ENCODE data around the gene ZNF765. TPM values are rescaled to one million over a fixed set of nuclear protein-coding genes. Genes with fewer than 3 reads are reported as not detected.

Gene ZNF765
- total RNA-seq, 1 experiment from 2014 or later: 23.6 TPM

GRCh38 chr19:53365134-53365898 is 29.6 kb upstream of the ZNF765 start, which contains the start of gene ZNF525 (continued):
- TF ChIP-seq CBFB (CRISPR knock-in tag; IDR thresholded peaks at IDR 0.05; ENCODE audit: low read depth) (no peak), SMAD4 (CRISPR knock-in tag; IDR thresholded peaks at IDR 0.05) (no peak), ZMAT4 (CRISPR knock-in tag; IDR thresholded peaks at IDR 0.05) (no peak), EMX1 (CRISPR knock-in tag; IDR thresholded peaks at IDR 0.05) (no peak), MYBL2 (CRISPR knock-in tag; IDR thresholded peaks at IDR 0.05) (no peak), ESRRA (CRISPR knock-in tag; IDR thresholded peaks at IDR 0.05; ENCODE audit: borderline replicate concordance) (no peak)
- TF ChIP-seq, protein P1, sequence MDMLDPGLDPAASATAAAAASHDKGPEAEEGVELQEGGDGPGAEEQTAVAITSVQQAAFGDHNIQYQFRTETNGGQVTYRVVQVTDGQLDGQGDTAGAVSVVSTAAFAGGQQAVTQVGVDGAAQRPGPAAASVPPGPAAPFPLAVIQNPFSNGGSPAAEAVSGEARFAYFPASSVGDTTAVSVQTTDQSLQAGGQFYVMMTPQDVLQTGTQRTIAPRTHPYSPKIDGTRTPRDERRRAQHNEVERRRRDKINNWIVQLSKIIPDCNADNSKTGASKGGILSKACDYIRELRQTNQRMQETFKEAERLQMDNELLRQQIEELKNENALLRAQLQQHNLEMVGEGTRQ (CRISPR knock-in tag; IDR thresholded peaks at IDR 0.05): no peak

- Mint-ChIP-seq H3K9me3 (no peaks in the 10 kb centered on the region), H3K4me1 (peaks cover 53% of the 10 kb centered on the region), H3K4me3 (peak overlapping the region; percentile 93), H3K27me3 (ENCODE audit: low read depth) (peaks cover 16% of the 10 kb centered on the region; the same call in 1 of the 2 replicates), H3K27ac (peak overlapping the region; percentile 72), H3K36me3 (peaks cover 3% of the 10 kb centered on the region)
- TF ChIP-seq SMAD3 (CRISPR knock-in tag; IDR thresholded peaks at IDR 0.05; ENCODE audit: borderline replicate concordance) (no peak), JAZF1 (CRISPR knock-in tag; IDR thresholded peaks at IDR 0.05) (no peak), ZNF396 (CRISPR knock-in tag; IDR thresholded peaks at IDR 0.05; ENCODE audit: borderline replicate concordance) (no peak), FOXJ3 (CRISPR knock-in tag; IDR thresholded peaks at IDR 0.05; ENCODE audit: borderline replicate concordance) (no peak), GRHL2 (CRISPR knock-in tag; IDR thresholded peaks at IDR 0.05; ENCODE audit: insufficient replicate concordance, severe bottlenecking) (no peak), NFYB (CRISPR knock-in tag; conservative IDR thresholded peaks at IDR 0.05; ENCODE audit: low read depth) (no peak)
- TF ChIP-seq, protein P2, sequence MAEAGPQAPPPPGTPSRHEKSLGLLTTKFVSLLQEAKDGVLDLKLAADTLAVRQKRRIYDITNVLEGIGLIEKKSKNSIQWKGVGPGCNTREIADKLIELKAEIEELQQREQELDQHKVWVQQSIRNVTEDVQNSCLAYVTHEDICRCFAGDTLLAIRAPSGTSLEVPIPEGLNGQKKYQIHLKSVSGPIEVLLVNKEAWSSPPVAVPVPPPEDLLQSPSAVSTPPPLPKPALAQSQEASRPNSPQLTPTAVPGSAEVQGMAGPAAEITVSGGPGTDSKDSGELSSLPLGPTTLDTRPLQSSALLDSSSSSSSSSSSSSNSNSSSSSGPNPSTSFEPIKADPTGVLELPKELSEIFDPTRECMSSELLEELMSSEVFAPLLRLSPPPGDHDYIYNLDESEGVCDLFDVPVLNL (CRISPR knock-in tag; IDR thresholded peaks at IDR 0.05; ENCODE audit: borderline replicate concordance, low read depth): no peak
- ChIA-PET CTCF (interaction anchor here (1.0 to 2.1 kb wide), 5 partner anchors 28 to 170 kb away, joined by 3 to 11 read pairs (median 7); partner anchors contain the start of gene ZNF765), POLR2A (interaction anchor here (0.6 to 1.1 kb wide), 2 partner anchors 29 to 33 kb away, joined by 3 to 5 read pairs; partner anchors contain the start of gene ZNF765)
- DNase-seq (ENCODE audit: low spot score) (peak; percentile 42), ATAC-seq (peak; percentile 40)
These were observed 29.0 kb upstream of the ZNF765 start for GRCh38 chr19:53365899-53366493.

DNA sequence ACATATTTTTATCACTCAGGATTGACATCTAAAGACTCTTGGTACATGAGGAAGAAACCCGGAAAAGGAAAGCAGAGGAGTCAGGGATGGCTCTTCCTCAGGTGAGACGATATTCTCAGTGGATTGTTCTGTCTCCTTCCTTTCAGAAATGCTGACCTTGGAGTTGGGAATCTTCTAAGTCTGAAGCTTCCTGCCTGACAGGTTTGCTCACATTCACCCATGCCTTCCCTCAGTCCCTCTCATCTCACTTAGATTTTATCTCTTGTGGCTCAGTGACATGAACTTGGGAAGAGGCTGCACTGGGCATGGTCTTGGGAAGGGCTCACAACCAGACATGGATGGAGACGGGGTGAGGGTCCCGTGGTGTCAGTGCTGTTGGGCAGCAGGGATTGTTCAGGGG is 22.8 kb upstream of the ZNF765 start:
- ATAC-seq (no peak), DNase-seq (ENCODE audit: low spot score) (no peak)
- peak overlapping the region; percentile 61 for H3K27ac Mint-ChIP-seq
- H3K4me1 Mint-ChIP-seq: peaks cover 77% of the 10 kb centered on the region
- peaks cover 45% of the 10 kb centered on the region for H3K36me3 Mint-ChIP-seq
- H3K27me3 Mint-ChIP-seq (ENCODE audit: low read depth): no peaks in the 10 kb centered on the region
- ChIA-PET CTCF (no interaction called here), POLR2A (no interaction called here)
- no peaks in the 10 kb centered on the region for H3K9me3 Mint-ChIP-seq
- H3K4me3 Mint-ChIP-seq: no peak overlapping the region
- TF ChIP-seq TP53 (CRISPR knock-in tag; IDR thresholded peaks at IDR 0.05) (no peak), NFYB (CRISPR knock-in tag; conservative IDR thresholded peaks at IDR 0.05; ENCODE audit: low read depth) (no peak), ZNF121 (CRISPR knock-in tag; IDR thresholded peaks at IDR 0.05) (no peak), ZBTB21 (CRISPR knock-in tag; IDR thresholded peaks at IDR 0.05; ENCODE audit: borderline replicate concordance) (no peak), JAZF1 (CRISPR knock-in tag; IDR thresholded peaks at IDR 0.05) (no peak), PRRX2 (CRISPR knock-in tag; IDR thresholded peaks at IDR 0.05) (no peak)
- TF ChIP-seq, protein P3, sequence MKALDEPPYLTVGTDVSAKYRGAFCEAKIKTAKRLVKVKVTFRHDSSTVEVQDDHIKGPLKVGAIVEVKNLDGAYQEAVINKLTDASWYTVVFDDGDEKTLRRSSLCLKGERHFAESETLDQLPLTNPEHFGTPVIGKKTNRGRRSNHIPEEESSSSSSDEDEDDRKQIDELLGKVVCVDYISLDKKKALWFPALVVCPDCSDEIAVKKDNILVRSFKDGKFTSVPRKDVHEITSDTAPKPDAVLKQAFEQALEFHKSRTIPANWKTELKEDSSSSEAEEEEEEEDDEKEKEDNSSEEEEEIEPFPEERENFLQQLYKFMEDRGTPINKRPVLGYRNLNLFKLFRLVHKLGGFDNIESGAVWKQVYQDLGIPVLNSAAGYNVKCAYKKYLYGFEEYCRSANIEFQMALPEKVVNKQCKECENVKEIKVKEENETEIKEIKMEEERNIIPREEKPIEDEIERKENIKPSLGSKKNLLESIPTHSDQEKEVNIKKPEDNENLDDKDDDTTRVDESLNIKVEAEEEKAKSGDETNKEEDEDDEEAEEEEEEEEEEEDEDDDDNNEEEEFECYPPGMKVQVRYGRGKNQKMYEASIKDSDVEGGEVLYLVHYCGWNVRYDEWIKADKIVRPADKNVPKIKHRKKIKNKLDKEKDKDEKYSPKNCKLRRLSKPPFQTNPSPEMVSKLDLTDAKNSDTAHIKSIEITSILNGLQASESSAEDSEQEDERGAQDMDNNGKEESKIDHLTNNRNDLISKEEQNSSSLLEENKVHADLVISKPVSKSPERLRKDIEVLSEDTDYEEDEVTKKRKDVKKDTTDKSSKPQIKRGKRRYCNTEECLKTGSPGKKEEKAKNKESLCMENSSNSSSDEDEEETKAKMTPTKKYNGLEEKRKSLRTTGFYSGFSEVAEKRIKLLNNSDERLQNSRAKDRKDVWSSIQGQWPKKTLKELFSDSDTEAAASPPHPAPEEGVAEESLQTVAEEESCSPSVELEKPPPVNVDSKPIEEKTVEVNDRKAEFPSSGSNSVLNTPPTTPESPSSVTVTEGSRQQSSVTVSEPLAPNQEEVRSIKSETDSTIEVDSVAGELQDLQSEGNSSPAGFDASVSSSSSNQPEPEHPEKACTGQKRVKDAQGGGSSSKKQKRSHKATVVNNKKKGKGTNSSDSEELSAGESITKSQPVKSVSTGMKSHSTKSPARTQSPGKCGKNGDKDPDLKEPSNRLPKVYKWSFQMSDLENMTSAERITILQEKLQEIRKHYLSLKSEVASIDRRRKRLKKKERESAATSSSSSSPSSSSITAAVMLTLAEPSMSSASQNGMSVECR (CRISPR knock-in tag; IDR thresholded peaks at IDR 0.05; ENCODE audit: borderline replicate concordance): no peak
- TF ChIP-seq, protein P4, sequence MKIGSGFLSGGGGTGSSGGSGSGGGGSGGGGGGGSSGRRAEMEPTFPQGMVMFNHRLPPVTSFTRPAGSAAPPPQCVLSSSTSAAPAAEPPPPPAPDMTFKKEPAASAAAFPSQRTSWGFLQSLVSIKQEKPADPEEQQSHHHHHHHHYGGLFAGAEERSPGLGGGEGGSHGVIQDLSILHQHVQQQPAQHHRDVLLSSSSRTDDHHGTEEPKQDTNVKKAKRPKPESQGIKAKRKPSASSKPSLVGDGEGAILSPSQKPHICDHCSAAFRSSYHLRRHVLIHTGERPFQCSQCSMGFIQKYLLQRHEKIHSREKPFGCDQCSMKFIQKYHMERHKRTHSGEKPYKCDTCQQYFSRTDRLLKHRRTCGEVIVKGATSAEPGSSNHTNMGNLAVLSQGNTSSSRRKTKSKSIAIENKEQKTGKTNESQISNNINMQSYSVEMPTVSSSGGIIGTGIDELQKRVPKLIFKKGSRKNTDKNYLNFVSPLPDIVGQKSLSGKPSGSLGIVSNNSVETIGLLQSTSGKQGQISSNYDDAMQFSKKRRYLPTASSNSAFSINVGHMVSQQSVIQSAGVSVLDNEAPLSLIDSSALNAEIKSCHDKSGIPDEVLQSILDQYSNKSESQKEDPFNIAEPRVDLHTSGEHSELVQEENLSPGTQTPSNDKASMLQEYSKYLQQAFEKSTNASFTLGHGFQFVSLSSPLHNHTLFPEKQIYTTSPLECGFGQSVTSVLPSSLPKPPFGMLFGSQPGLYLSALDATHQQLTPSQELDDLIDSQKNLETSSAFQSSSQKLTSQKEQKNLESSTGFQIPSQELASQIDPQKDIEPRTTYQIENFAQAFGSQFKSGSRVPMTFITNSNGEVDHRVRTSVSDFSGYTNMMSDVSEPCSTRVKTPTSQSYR (CRISPR knock-in tag; IDR thresholded peaks at IDR 0.05): no peak
- TF ChIP-seq, protein P5, sequence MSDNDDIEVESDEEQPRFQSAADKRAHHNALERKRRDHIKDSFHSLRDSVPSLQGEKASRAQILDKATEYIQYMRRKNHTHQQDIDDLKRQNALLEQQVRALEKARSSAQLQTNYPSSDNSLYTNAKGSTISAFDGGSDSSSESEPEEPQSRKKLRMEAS (CRISPR knock-in tag; IDR thresholded peaks at IDR 0.05): no peak
